Natural killer cell (primary cell): ENCODE measurements around the gene ALDH1A3. TPM values are rescaled to one million over a fixed set of nuclear protein-coding genes. Genes with fewer than 3 reads are reported as not detected.
A peak's percentile ranks its signal among the peaks of the same experiment; 100 is the strongest.

Source experiments
- ATAC-seq, 3 donors: fragments of 150-1000 bp in 2 of 3; fragments of 200-7000 bp in 1 of 3; cut with Tn5 transposase; 1 replicate in 1 of 3; 2 replicates in 2 of 3; pipeline ENCODE4 v1.10.0; 2021; ENCODE audit warnings: mild to moderate bottlenecking in 2 of 3, moderate library complexity in 2 of 3
- DNase-seq, 2 donors: peaks; one replicate each; pipeline versions ENCODE4 v3.0.0 to v3.0.0-alpha.2; 2013 to 2021; ENCODE audit warnings: mixed read lengths in 1 of 2
- H3K27ac ChIP-seq: one replicate; pipeline ENCODE4 v1.5.1; 2013; ENCODE audit warnings: mild to moderate bottlenecking, low read length
- H3K27me3 ChIP-seq: one replicate; pipeline ENCODE4 v1.6.1; 2013; ENCODE audit warnings: low read length; ENCODE audit not compliant: control insufficient read depth, insufficient read depth
- H3K36me3 ChIP-seq: one replicate; pipeline ENCODE4 v1.6.1; 2013; ENCODE audit warnings: low read length; ENCODE audit not compliant: control insufficient read depth, insufficient read depth
- H3K4me1 ChIP-seq: one replicate; pipeline ENCODE4 v1.6.1; 2013; ENCODE audit warnings: low read length; ENCODE audit not compliant: control insufficient read depth, insufficient read depth
- H3K4me3 ChIP-seq: one replicate; pipeline ENCODE4 v1.5.1; 2013; ENCODE audit warnings: low read length
- H3K9me3 ChIP-seq: one replicate; pipeline ENCODE4 v1.6.1; 2013; ENCODE audit warnings: low read length; ENCODE audit not compliant: control insufficient read depth, insufficient read depth
- H3K27ac Mint-ChIP-seq, 2 donors: one replicate each; pipeline ENCODE4 v1.8.0; 2022; ENCODE audit warnings: mild to moderate bottlenecking in 2 of 2, mixed read lengths in 2 of 2, moderate library complexity in 1 of 2
- H3K27me3 Mint-ChIP-seq, 2 donors: one replicate each; pipeline ENCODE4 v1.8.0; 2022; ENCODE audit warnings: low read depth in 2 of 2, mixed read lengths in 2 of 2
- H3K36me3 Mint-ChIP-seq: one replicate; pipeline ENCODE4 v1.8.0; 2022; ENCODE audit warnings: mixed read lengths
- H3K4me1 Mint-ChIP-seq, 2 donors: one replicate each; pipeline ENCODE4 v1.8.0; 2022; ENCODE audit warnings: mixed read lengths in 2 of 2
- H3K4me3 Mint-ChIP-seq: one replicate; pipeline ENCODE4 v1.8.0; 2022; ENCODE audit warnings: mild to moderate bottlenecking, moderate library complexity, mixed read lengths
- H3K9me3 Mint-ChIP-seq, 2 donors: one replicate each; pipeline ENCODE4 v1.8.0; 2022; ENCODE audit warnings: mixed read lengths in 2 of 2
- WGBS: methylation state at CpG from one replicate; pipeline ENCODE4 v1.1.7; 2013; ENCODE audit warnings: missing lambda C conversion rate; ENCODE audit not compliant: insufficient coverage; 5-methylcytosine and 5-hydroxymethylcytosine counted together
- intact Hi-C: fragments of 100-400 bp; cut with micrococcal nuclease; formaldehyde crosslinking; loops from one replicate; pipeline ENCODE4 v1.14.2; 2022
- total RNA-seq, 4 donors: library from RNA; stranded (reverse); fragments of 120-200 nt in 1 of 4; gene quantifications; one replicate each; pipeline versions ENCODE4 v1.2.3 to v1.2.4, GENCODE V29; 2013 to 2022
- TF ChIP-seq, protein P1 (sequence below): fragments of 200-600 bp; IDR thresholded peaks from one replicate; pipeline ENCODE4 v1.8.0; 2022; ENCODE audit warnings: antibody characterized with exemption

ALDH1A3 gene
- total RNA-seq, 3 donors from 2014 or later (not counting 1 experiment from before 2014, with no cell fraction given): not detected

DNA sequence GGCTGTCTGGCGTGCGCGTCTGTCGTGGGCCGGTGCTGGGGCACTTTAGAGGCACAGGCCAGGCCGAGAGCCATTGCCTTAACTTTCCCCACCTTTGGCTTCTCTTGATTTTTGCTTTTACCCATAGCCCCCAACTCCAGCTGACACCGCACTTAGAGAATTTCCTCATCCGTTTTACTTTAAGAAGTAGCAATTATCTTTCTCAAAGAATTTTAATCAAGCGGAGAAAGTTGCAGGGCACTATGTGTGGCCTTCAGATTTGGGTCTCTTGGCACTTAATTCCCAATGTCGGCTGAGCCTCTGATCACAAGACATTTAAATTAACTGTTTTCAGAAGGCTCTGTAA, 1.2 kb downstream of the ALDH1A3 start:
- ATAC-seq (no peak), DNase-seq (no peak)
- Mint-ChIP-seq H3K27me3 (peaks cover 55 to 75% of the 10 kb centered on the region in 2 donors), H3K9me3 (no peaks in the 10 kb centered on the region), H3K27ac (no peak overlapping the region), H3K4me3 (peak overlapping the region; percentile 10), H3K36me3 (no peaks in the 10 kb centered on the region), H3K4me1 (no peaks in the 10 kb centered on the region)
- H3K4me1 ChIP-seq: peaks cover 4% of the 10 kb centered on the region
- no peak overlapping the region for H3K4me3 ChIP-seq
- H3K36me3 ChIP-seq: no peaks in the 10 kb centered on the region
- intact Hi-C loops: no loop called here
- peaks cover 24% of the 10 kb centered on the region for H3K27me3 ChIP-seq
- TF ChIP-seq, protein P1, sequence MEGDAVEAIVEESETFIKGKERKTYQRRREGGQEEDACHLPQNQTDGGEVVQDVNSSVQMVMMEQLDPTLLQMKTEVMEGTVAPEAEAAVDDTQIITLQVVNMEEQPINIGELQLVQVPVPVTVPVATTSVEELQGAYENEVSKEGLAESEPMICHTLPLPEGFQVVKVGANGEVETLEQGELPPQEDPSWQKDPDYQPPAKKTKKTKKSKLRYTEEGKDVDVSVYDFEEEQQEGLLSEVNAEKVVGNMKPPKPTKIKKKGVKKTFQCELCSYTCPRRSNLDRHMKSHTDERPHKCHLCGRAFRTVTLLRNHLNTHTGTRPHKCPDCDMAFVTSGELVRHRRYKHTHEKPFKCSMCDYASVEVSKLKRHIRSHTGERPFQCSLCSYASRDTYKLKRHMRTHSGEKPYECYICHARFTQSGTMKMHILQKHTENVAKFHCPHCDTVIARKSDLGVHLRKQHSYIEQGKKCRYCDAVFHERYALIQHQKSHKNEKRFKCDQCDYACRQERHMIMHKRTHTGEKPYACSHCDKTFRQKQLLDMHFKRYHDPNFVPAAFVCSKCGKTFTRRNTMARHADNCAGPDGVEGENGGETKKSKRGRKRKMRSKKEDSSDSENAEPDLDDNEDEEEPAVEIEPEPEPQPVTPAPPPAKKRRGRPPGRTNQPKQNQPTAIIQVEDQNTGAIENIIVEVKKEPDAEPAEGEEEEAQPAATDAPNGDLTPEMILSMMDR: no peak
- H3K9me3 ChIP-seq: no peaks in the 10 kb centered on the region
- WGBS: 43% methylated on average over 10 of the region's 10 CpGs
- H3K27ac ChIP-seq: no peak overlapping the region

DNA sequence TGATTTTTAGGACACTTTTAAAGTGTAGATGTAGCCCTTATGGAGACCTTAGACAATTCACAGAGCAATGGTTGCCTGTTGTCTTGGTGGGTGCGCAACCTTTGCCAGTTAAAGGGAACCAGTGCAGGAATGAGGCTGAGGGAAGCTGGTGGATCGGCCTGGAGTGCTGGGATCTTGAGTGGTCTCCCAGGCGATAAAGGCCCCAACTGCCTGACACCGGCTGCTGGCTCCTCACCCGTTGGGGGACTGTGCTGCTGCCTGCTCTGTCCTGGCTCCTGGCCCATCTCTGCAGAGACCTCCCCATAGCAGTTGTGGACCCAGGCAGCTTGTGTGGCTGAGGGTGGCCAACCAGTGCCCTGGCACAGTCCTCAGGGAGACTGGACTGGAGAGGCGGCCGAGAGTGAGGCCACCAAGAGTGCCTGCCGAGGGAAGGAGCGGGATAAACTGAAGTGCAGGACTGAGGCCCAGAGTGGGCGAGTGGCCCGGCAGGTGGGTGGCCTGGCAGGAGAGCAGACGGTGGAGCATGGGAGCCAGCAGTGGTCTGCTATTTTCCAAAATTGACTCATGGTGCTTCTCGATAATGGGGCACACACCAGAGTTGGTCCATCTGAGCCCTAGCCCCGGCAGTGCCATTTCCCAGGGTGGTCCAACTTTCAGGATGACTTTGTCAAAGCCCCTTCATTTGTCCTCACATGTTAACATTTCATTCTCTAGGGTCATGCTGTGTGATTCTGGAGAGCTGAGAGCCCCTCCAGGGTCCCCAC, 2.1 kb downstream of the ALDH1A3 start:
- H3K9me3 ChIP-seq: no peaks in the 10 kb centered on the region
- H3K4me1 ChIP-seq: peaks cover 4% of the 10 kb centered on the region
- Mint-ChIP-seq H3K9me3 (no peaks in the 10 kb centered on the region), H3K4me3 (no peak overlapping the region), H3K4me1 (no peaks in the 10 kb centered on the region), H3K36me3 (no peaks in the 10 kb centered on the region), H3K27ac (no peak overlapping the region), H3K27me3 (peaks cover 57 to 69% of the 10 kb centered on the region in 2 donors)
- H3K4me3 ChIP-seq: no peak overlapping the region
- intact Hi-C loops: no loop called here
- peaks cover 24% of the 10 kb centered on the region for H3K27me3 ChIP-seq
- WGBS: 90% methylated on average over 14 of the region's 14 CpGs
- no peaks in the 10 kb centered on the region for H3K36me3 ChIP-seq
- no peak for DNase-seq
- no peak for ATAC-seq
- no peak overlapping the region for H3K27ac ChIP-seq
- TF ChIP-seq, protein P1: no peak

DNA sequence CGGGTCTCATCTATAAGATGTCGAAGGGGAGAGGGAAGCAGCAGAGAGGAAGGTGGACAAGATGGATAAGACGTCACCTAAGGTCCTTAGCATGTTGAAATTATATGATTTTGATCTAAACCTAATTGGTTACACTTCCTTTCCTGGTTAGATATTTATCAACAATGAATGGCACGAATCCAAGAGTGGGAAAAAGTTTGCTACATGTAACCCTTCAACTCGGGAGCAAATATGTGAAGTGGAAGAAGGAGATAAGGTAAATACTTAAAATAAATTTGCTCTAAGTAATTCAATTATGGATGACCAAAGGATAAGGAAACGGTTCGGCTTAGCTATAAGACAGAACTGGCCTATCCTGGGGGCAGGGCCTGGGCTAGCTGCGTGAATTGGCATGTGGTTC, 5.5 kb downstream of the ALDH1A3 start:
- H3K27ac ChIP-seq: no peak overlapping the region
- H3K27ac Mint-ChIP-seq: no peak overlapping the region
- peaks cover 20% of the 10 kb centered on the region for H3K27me3 ChIP-seq
- no peaks in the 10 kb centered on the region for H3K4me1 Mint-ChIP-seq
- WGBS: 76% methylated on average over 8 of the region's 8 CpGs
- DNase-seq (no peak), ATAC-seq (no peak)
- H3K4me3 Mint-ChIP-seq: no peak overlapping the region
- peaks cover 4% of the 10 kb centered on the region for H3K4me1 ChIP-seq
- intact Hi-C loops: no loop called here
- H3K9me3 Mint-ChIP-seq: no peaks in the 10 kb centered on the region
- peaks cover 52 to 63% of the 10 kb centered on the region in 2 donors for H3K27me3 Mint-ChIP-seq
- no peak overlapping the region for H3K4me3 ChIP-seq
- H3K36me3 Mint-ChIP-seq: no peaks in the 10 kb centered on the region
- no peaks in the 10 kb centered on the region for H3K36me3 ChIP-seq
- TF ChIP-seq, protein P1: no peak
- no peaks in the 10 kb centered on the region for H3K9me3 ChIP-seq

DNA sequence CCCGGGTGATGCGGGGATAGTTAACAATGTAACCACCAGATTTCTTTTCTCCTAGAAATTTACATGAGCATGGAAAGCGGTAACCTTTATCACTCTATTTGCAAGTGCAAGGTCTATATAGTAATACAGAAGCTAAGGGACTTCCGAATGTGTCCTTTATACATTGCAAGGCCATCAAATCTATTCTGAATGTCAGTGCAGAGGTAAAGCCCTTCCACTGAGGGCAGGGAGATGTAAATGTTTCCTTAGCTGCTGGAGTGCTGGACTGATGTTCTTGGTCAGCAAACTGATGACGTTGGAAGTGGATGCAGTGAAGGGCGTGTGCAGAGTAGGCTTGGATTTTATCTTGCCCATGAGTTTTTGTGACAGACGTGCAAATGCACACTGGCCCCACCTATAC, 6.2 kb downstream of the ALDH1A3 start:
- TF ChIP-seq, protein P1: no peak
- Histone ChIP-seq H3K4me3 (no peak overlapping the region), H3K4me1 (no peaks in the 10 kb centered on the region), H3K27me3 (peaks cover 13% of the 10 kb centered on the region), H3K36me3 (no peaks in the 10 kb centered on the region), H3K9me3 (no peaks in the 10 kb centered on the region), H3K27ac (no peak overlapping the region)
- Mint-ChIP-seq H3K9me3 (no peaks in the 10 kb centered on the region), H3K4me1 (no peaks in the 10 kb centered on the region), H3K27ac (no peak overlapping the region), H3K27me3 (peaks cover 45 to 60% of the 10 kb centered on the region in 2 donors), H3K4me3 (no peak overlapping the region), H3K36me3 (no peaks in the 10 kb centered on the region)
- no peak for DNase-seq
- ATAC-seq: no peak
- 78% methylated on average over 7 of the region's 7 CpGs for WGBS
- intact Hi-C loops: no loop called here
